Muscle layer of colon (tissue), 2 donors: ENCODE measurements around the gene LPP.

Experiments
- H3K27ac ChIP-seq: one replicate; pipeline ENCODE4 v1.7.0; 2013; ENCODE audit warnings: low read depth, mild to moderate bottlenecking, low read length, moderate library complexity
- H3K27me3 ChIP-seq, 2 donors: one replicate each; pipeline ENCODE4 v1.7.0; 2013; ENCODE audit warnings: low read length in 2 of 2, mild to moderate bottlenecking in 2 of 2; ENCODE audit not compliant: insufficient read depth in 2 of 2, control insufficient read depth in 1 of 2
- H3K36me3 ChIP-seq: one replicate; pipeline ENCODE4 v1.7.0; 2013; ENCODE audit warnings: mild to moderate bottlenecking, low read length; ENCODE audit not compliant: insufficient read depth
- H3K4me1 ChIP-seq: one replicate; pipeline ENCODE4 v1.7.0; 2013; ENCODE audit warnings: mild to moderate bottlenecking, low read length; ENCODE audit not compliant: insufficient read depth
- H3K4me3 ChIP-seq, 2 donors: one replicate each; pipeline ENCODE4 v1.7.0; 2013; ENCODE audit warnings: low read length in 2 of 2, low read depth in 1 of 2, mild to moderate bottlenecking in 1 of 2, moderate library complexity in 1 of 2
- H3K9ac ChIP-seq: one replicate; pipeline ENCODE4 v1.7.0; 2013; ENCODE audit warnings: low read length
- H3K9me3 ChIP-seq: one replicate; pipeline ENCODE4 v1.7.0; 2013; ENCODE audit warnings: mild to moderate bottlenecking, low read length
- donor health status: abdominal sarcoma.
- donor health status: Adenocarcinoma of cecum.

LPP gene

GRCh38 chr3:188720636-188721035 is 566.7 kb downstream of the LPP start:
- no peaks in the 10 kb centered on the region for H3K36me3 ChIP-seq
- no peak overlapping the region for H3K27ac ChIP-seq
- peaks cover 13% of the 10 kb centered on the region for H3K4me1 ChIP-seq
- H3K9me3 ChIP-seq = no peaks in the 10 kb centered on the region
- H3K4me3 ChIP-seq = no peak overlapping the region
- H3K27me3 ChIP-seq = no peaks in the 10 kb centered on the region
- no peak overlapping the region for H3K9ac ChIP-seq

GRCh38 chr3:188721312-188721711 is 567.4 kb downstream of the LPP start:
- H3K27me3 ChIP-seq = no peaks in the 10 kb centered on the region
- no peak overlapping the region for H3K9ac ChIP-seq
- no peaks in the 10 kb centered on the region for H3K9me3 ChIP-seq
- H3K27ac ChIP-seq = no peak overlapping the region
- peaks cover 12% of the 10 kb centered on the region for H3K4me1 ChIP-seq
- no peaks in the 10 kb centered on the region for H3K36me3 ChIP-seq
- H3K4me3 ChIP-seq = no peak overlapping the region

GRCh38 chr3:188721990-188722389 is 568.0 kb downstream of the LPP start:
- Histone ChIP-seq H3K9ac (no peak overlapping the region), H3K27me3 (no peaks in the 10 kb centered on the region), H3K27ac (no peak overlapping the region), H3K9me3 (no peaks in the 10 kb centered on the region), H3K36me3 (no peaks in the 10 kb centered on the region), H3K4me3 (no peak overlapping the region), H3K4me1 (peaks cover 12% of the 10 kb centered on the region)

GRCh38 chr3:188722963-188723362 is 569.0 kb downstream of the LPP start:
- no peaks in the 10 kb centered on the region for H3K9me3 ChIP-seq
- no peaks in the 10 kb centered on the region for H3K36me3 ChIP-seq
- no peaks in the 10 kb centered on the region for H3K27me3 ChIP-seq
- H3K27ac ChIP-seq = no peak overlapping the region
- H3K9ac ChIP-seq = no peak overlapping the region
- peaks cover 12% of the 10 kb centered on the region for H3K4me1 ChIP-seq
- no peak overlapping the region for H3K4me3 ChIP-seq

- no peaks in the 10 kb centered on the region for H3K36me3 ChIP-seq
- H3K9ac ChIP-seq = no peak overlapping the region
- no peaks in the 10 kb centered on the region for H3K4me1 ChIP-seq
- no peak overlapping the region for H3K4me3 ChIP-seq
- H3K27ac ChIP-seq = no peak overlapping the region
- no peaks in the 10 kb centered on the region for H3K9me3 ChIP-seq
- no peaks in the 10 kb centered on the region for H3K27me3 ChIP-seq
These were observed 573.1 kb downstream of the LPP start for GRCh38 chr3:188727052-188727451.

GRCh38 chr3:188728371-188728896 is 574.5 kb downstream of the LPP start:
- Histone ChIP-seq H3K36me3 (no peaks in the 10 kb centered on the region), H3K9ac (no peak overlapping the region), H3K27ac (no peak overlapping the region), H3K27me3 (no peaks in the 10 kb centered on the region), H3K9me3 (no peaks in the 10 kb centered on the region), H3K4me1 (no peaks in the 10 kb centered on the region), H3K4me3 (no peak overlapping the region)

GRCh38 chr3:188729422-188729821 is 575.5 kb downstream of the LPP start:
- Histone ChIP-seq H3K9ac (no peak overlapping the region), H3K27me3 (no peaks in the 10 kb centered on the region), H3K9me3 (no peaks in the 10 kb centered on the region), H3K27ac (no peak overlapping the region), H3K4me1 (peaks cover 3% of the 10 kb centered on the region), H3K4me3 (no peak overlapping the region), H3K36me3 (no peaks in the 10 kb centered on the region)

GRCh38 chr3:188734395-188734794 is 580.4 kb downstream of the LPP start:
- Histone ChIP-seq H3K4me1 (peaks cover 6% of the 10 kb centered on the region), H3K4me3 (no peak overlapping the region), H3K27ac (no peak overlapping the region), H3K27me3 (no peaks in the 10 kb centered on the region), H3K36me3 (no peaks in the 10 kb centered on the region), H3K9me3 (no peaks in the 10 kb centered on the region), H3K9ac (no peak overlapping the region)

GRCh38 chr3:188739511-188739910 is 585.6 kb downstream of the LPP start:
- no peak overlapping the region for H3K4me3 ChIP-seq
- H3K27me3 ChIP-seq = no peaks in the 10 kb centered on the region
- H3K4me1 ChIP-seq = peaks cover 3% of the 10 kb centered on the region

GRCh38 chr3:188740010-188740409 is 586.1 kb downstream of the LPP start:
- Histone ChIP-seq H3K27ac (no peak overlapping the region), H3K27me3 (no peaks in the 10 kb centered on the region), H3K36me3 (no peaks in the 10 kb centered on the region), H3K9me3 (no peaks in the 10 kb centered on the region), H3K4me3 (no peak overlapping the region), H3K9ac (no peak overlapping the region), H3K4me1 (no peaks in the 10 kb centered on the region)

More at GRCh38 chr3:188739511-188739910, 585.6 kb downstream of the LPP start:
- no peak overlapping the region for H3K9ac ChIP-seq
- no peaks in the 10 kb centered on the region for H3K9me3 ChIP-seq
- no peak overlapping the region for H3K27ac ChIP-seq
- no peaks in the 10 kb centered on the region for H3K36me3 ChIP-seq

GRCh38 chr3:188742755-188743550 is 589.0 kb downstream of the LPP start:
- Histone ChIP-seq H3K9ac (no peak overlapping the region), H3K36me3 (no peaks in the 10 kb centered on the region), H3K4me3 (no peak overlapping the region), H3K27me3 (no peaks in the 10 kb centered on the region), H3K27ac (no peak overlapping the region), H3K4me1 (no peaks in the 10 kb centered on the region), H3K9me3 (no peaks in the 10 kb centered on the region)

GRCh38 chr3:188744166-188744565 is 590.2 kb downstream of the LPP start:
- no peak overlapping the region for H3K27ac ChIP-seq
- H3K9ac ChIP-seq = no peak overlapping the region
- no peaks in the 10 kb centered on the region for H3K9me3 ChIP-seq
- H3K27me3 ChIP-seq = no peaks in the 10 kb centered on the region
- H3K36me3 ChIP-seq = no peaks in the 10 kb centered on the region
- no peaks in the 10 kb centered on the region for H3K4me1 ChIP-seq
- no peak overlapping the region for H3K4me3 ChIP-seq
